Breast epithelium (tissue), 4 donors: ENCODE results near the gene PIK3R2. TPM values are rescaled to one million over a fixed set of nuclear protein-coding genes. Genes with fewer than 3 reads are reported as not detected.

ENCODE experiments used
- DNase-seq, 2 donors: peaks; one replicate each; pipeline ENCODE4 v3.0.0-alpha.2; 2019; ENCODE audit warnings: low spot score in 2 of 2
- H3K27ac ChIP-seq, 2 donors: fragments of 200-600 bp; sonication (generic) in 1 of 2; one replicate each; pipeline ENCODE4 v1.5.1; 2016 to 2019; ENCODE audit warnings: mild to moderate bottlenecking in 1 of 2
- H3K27me3 ChIP-seq, 2 donors: fragments of 200-600 bp; sonication (generic) in 1 of 2; one replicate each; pipeline versions ENCODE4 v1.5.1 to v1.6.0; 2017 to 2019; ENCODE audit warnings: control low read depth in 1 of 2, mild to moderate bottlenecking in 1 of 2
- H3K36me3 ChIP-seq: fragments of 200-600 bp; one replicate; pipeline ENCODE4 v1.5.1; 2019
- H3K4me1 ChIP-seq, 2 donors: fragments of 200-600 bp; sonication (generic); one replicate each; pipeline ENCODE4 v1.5.1; 2016 to 2019; ENCODE audit warnings: control low read depth in 1 of 2
- H3K4me3 ChIP-seq, 3 donors: fragments of 200-600 bp; sonication (generic); 1 replicate in 2 of 3; 2 replicates in 1 of 3; pipeline ENCODE4 v1.5.1; 2016 to 2019; ENCODE audit warnings: mild to moderate bottlenecking in 3 of 3, moderate library complexity in 2 of 3
- H3K9me3 ChIP-seq, 2 donors: fragments of 200-600 bp; sonication (generic) in 1 of 2; one replicate each; pipeline ENCODE4 v1.5.1; 2016 to 2019; ENCODE audit warnings: control low read depth in 1 of 2
- POLR2A ChIP-seq: fragments of 450-650 bp; IDR thresholded peaks from one replicate; pipeline ENCODE4 v1.6.1; 2016; ENCODE audit warnings: antibody characterized with exemption, mild to moderate bottlenecking, moderate library complexity
- POLR2AphosphoS5 ChIP-seq, 3 donors: sonication (generic); formaldehyde crosslinking; IDR thresholded peaks; one replicate each; pipeline ENCODE4 v1.6.1; 2017; ENCODE audit warnings: antibody characterized with exemption in 3 of 3
- intact Hi-C: fragments of 100-400 bp; cut with DNase I; formaldehyde crosslinking; loops from one replicate; pipeline ENCODE4 v1.15.1; 2023; ENCODE audit warnings: low total_unique reads
- total RNA-seq, 3 donors: library from RNA; depleted of rRNA; stranded (reverse); fragments of >200 nt; gene quantifications; one replicate each; pipeline ENCODE4 v1.1.0, GENCODE V29; 2016
- TF ChIP-seq, protein P1 (sequence below), 3 donors: fragments of 450-650 bp; IDR thresholded peaks; one replicate each; pipeline ENCODE4 v1.5.1; 2016 to 2017; ENCODE audit warnings: antibody characterized with exemption in 3 of 3, mild to moderate bottlenecking in 3 of 3, moderate library complexity in 3 of 3

Gene PIK3R2
- total RNA-seq, 3 donors from 2014 or later, result 8.6 to 12.1 (median 8.8) TPM

DNA sequence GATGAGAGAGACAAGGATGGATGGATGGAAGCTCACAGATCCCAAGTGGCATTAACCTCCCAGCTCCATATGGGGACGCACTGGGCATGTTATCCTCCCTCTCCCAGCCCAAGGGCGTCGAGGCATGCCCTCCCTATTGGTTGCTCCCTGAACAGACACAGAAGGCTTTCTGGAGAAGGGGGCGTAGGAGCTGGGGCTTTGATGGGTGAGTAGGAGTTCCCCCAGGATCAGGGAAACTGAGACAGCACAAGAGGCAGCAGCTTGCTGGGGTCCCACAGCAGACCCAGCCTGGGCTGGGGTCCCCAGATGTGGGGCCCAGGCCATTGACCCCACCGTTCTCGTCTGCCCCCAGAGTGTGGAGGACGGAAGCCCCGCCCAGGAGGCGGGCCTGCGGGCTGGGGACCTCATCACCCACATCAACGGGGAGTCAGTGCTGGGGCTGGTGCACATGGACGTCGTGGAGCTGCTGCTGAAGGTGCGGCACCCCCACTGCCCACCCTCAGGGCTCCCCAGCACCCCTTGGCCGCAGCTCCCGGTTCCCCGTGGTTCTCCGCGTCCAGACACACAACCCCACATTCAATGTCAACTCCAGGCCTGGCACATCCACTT, 7.5 kb upstream of the PIK3R2 start:
- H3K4me1 ChIP-seq, result no peaks in the 10 kb centered on the region

DNA sequence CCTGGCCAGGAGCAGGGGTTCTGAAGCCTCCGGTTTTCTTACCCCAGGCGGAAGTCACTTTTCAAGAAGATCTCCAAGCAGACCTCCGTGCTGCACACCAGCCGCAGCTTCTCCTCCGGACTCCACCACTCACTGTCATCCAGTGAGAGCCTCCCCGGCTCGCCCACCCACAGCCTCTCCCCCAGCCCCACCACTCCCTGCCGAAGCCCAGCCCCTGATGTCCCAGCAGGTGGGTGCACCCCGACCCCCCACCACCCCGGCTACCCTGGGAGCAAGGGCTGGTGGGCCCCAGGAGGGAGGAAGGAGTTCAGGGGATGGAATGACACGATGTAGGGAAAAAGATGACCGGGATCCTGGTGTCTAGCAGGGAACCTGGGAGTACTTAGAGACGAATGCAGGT, 5.6 kb upstream of the PIK3R2 start:
- Histone ChIP-seq H3K9me3 (no peaks in the 10 kb centered on the region), H3K36me3 (no peaks in the 10 kb centered on the region), H3K27ac (no peak overlapping the region), H3K4me3 (no peak overlapping the region), H3K27me3 (no peaks in the 10 kb centered on the region), H3K4me1 (no peaks in the 10 kb centered on the region)
- DNase-seq, result no peak
- no peak for TF ChIP-seq POLR2A
- TF ChIP-seq, protein P1, sequence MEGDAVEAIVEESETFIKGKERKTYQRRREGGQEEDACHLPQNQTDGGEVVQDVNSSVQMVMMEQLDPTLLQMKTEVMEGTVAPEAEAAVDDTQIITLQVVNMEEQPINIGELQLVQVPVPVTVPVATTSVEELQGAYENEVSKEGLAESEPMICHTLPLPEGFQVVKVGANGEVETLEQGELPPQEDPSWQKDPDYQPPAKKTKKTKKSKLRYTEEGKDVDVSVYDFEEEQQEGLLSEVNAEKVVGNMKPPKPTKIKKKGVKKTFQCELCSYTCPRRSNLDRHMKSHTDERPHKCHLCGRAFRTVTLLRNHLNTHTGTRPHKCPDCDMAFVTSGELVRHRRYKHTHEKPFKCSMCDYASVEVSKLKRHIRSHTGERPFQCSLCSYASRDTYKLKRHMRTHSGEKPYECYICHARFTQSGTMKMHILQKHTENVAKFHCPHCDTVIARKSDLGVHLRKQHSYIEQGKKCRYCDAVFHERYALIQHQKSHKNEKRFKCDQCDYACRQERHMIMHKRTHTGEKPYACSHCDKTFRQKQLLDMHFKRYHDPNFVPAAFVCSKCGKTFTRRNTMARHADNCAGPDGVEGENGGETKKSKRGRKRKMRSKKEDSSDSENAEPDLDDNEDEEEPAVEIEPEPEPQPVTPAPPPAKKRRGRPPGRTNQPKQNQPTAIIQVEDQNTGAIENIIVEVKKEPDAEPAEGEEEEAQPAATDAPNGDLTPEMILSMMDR (IDR thresholded peaks at IDR 0.05), result no peak
- no peak for TF ChIP-seq POLR2AphosphoS5 (IDR thresholded peaks at IDR 0.05)
- intact Hi-C loops, result no loop called here

More for the DNA sequence above, 7.5 kb upstream of the PIK3R2 start:
- Histone ChIP-seq H3K27ac (no peak overlapping the region), H3K27me3 (no peaks in the 10 kb centered on the region), H3K36me3 (no peaks in the 10 kb centered on the region), H3K9me3 (no peaks in the 10 kb centered on the region), H3K4me3 (no peak overlapping the region)
- no peak for TF ChIP-seq POLR2AphosphoS5 (IDR thresholded peaks at IDR 0.05)
- TF ChIP-seq, protein P1 (IDR thresholded peaks at IDR 0.05), result no peak
- TF ChIP-seq POLR2A, result no peak
- DNase-seq, result no peak
- intact Hi-C loops, result no loop called here

DNA sequence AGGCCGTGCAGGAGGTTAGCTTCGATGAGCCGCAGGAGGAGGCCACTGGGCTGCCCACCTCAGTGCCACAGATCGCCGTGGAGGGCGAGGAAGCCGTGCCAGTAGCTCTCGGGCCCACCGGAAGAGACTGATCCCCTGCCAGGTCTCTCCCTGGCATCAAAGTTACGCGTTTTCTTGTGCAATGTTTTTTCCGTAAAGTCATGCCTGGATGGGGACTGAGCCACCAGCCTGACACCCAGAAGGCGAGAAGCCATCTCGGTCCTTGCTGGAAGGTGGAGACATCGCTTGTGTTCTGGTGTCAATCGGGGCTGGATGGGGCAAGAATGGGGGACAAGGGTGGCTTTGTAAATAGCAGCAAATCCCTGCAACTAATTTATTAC, 3.4 kb upstream of the PIK3R2 start:
- no peaks in the 10 kb centered on the region for H3K36me3 ChIP-seq
- H3K4me3 ChIP-seq, result no peak overlapping the region
- TF ChIP-seq POLR2A, result no peak
- TF ChIP-seq POLR2AphosphoS5 (IDR thresholded peaks at IDR 0.05), result no peak
- TF ChIP-seq, protein P1 (IDR thresholded peaks at IDR 0.05), result no peak
- peaks cover 6 to 7% of the 10 kb centered on the region in 2 donors for H3K4me1 ChIP-seq
- no peaks in the 10 kb centered on the region for H3K9me3 ChIP-seq
- intact Hi-C loops, result no loop called here
- no peak for DNase-seq
- H3K27me3 ChIP-seq, result no peaks in the 10 kb centered on the region
- no peak overlapping the region for H3K27ac ChIP-seq

DNA sequence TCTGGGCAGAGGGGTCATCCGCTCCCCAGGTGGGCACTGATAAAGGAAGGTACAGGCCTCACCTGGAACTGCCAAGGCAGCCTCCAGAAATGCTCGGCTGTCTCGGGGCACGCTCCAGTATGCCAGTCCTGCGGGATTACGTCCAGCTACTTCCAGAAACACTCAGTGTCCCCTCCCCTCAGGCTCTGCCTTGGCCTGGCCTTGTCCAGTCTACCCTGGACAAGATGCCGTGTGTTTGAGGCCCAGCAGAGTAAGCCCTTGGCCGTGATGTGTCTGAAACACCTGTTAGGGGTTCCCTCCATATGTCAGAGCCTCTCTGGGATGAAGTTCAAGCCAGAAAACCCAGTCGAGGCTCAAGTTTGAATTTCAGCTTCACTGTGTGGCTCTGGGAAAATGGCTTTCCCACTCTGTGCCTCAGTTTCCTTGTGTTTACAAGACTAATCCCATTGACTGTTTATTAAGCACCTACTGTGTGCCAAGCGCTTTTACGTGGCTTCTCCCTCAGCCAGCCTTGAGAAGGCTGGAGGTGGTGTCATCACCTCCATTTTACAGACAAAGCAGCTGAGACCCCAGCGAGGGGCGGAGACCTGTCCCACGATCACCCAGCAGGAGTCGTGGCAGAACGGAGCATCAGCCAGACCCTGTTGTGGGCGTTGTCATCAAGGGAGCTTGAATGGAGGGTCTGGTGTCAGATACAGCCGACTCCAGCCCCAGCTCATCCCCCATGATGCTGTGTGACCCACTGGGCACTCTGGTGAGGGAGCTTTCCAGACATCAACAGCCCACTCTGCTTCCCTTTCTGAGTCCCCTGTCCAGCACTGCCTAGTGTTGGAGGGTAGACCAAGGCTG, 2.0 kb upstream of the PIK3R2 start:
- Histone ChIP-seq H3K36me3 (no peaks in the 10 kb centered on the region), H3K4me3 (no peak overlapping the region), H3K27ac (no peak overlapping the region), H3K27me3 (no peaks in the 10 kb centered on the region), H3K4me1 (peaks cover 12 to 14% of the 10 kb centered on the region in 2 donors), H3K9me3 (no peaks in the 10 kb centered on the region)
- TF ChIP-seq POLR2A, result no peak
- TF ChIP-seq, protein P1 (IDR thresholded peaks at IDR 0.05), result no peak
- TF ChIP-seq POLR2AphosphoS5 (IDR thresholded peaks at IDR 0.05), result no peak
- intact Hi-C loops, result no loop called here
- DNase-seq, result no peak

DNA sequence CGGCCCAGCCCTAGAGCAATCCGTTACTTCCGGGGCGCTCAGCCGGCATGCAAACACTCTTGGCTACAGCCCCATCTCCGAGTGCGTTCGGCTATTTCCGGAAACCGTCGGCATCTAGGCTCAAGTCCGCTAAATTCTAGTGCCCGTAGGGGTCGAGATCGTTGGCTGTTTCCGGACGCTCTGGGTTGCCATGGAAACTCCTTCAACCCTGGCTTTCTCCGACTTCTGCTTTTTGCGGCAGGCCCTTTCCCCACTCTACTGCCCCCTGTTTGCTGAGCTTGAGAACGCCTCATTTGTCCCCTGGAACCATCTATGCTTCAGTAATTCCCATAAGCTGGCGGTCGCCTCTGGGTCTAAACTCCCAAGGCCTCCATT, 534 bp upstream of the PIK3R2 start:
- peaks cover 20 to 26% of the 10 kb centered on the region in 2 donors for H3K4me1 ChIP-seq

More for the DNA sequence above, 534 bp upstream of the PIK3R2 start:
- TF ChIP-seq, protein P1 (IDR thresholded peaks at IDR 0.05), result peak; percentile 53 to 74 (median 60)
- TF ChIP-seq POLR2A (no peak), POLR2AphosphoS5 (IDR thresholded peaks at IDR 0.05) (peak; percentile 17 to 65 (median 37))
- no peaks in the 10 kb centered on the region for H3K9me3 ChIP-seq
- H3K36me3 ChIP-seq, result no peaks in the 10 kb centered on the region
- H3K27ac ChIP-seq, result peak overlapping the region; percentile 92 to 93
- peak; percentile 91 to 95 for DNase-seq
- no peaks in the 10 kb centered on the region for H3K27me3 ChIP-seq
- intact Hi-C loops, result no loop called here
- H3K4me3 ChIP-seq, result peak overlapping the region; percentile 73 to 95 (median 90)
